ENCODE data around the gene MAP3K7CL.

Gene MAP3K7CL

GRCh38 chr21:29205009-29205408 lies 74.6 kb downstream of the MAP3K7CL start:
- no peak for DNase-seq

- no peak for DNase-seq
Measured at GRCh38 chr21:29205988-29206387, 75.5 kb downstream of the MAP3K7CL start.

- no peak for DNase-seq
Measured at GRCh38 chr21:29206445-29206844, 76.0 kb downstream of the MAP3K7CL start.

- no peak for DNase-seq
Measured at GRCh38 chr21:29207201-29207600, 76.8 kb downstream of the MAP3K7CL start.

- DNase-seq, result no peak
Measured at GRCh38 chr21:29208044-29208681, 77.7 kb downstream of the MAP3K7CL start.

DNA sequence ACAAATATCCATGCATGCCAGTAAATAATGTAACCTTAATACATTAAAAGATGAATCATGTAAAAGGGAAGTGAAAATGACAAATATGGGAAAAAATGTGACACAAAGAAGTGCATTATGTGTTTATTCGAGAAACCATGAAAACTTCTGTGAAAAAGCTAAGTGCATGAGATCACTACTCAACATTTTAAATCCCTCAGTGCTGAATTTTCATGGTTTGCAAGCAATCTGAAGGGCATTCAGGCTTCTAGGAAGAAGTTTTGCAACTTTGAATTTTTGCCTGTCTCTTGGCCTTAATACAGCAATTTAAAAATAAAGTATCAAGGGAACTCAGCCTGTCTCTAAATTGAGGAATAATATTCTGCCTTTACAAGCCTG lies 78.2 kb downstream of the MAP3K7CL start:
- DNase-seq, result no peak

- no peak for DNase-seq
Measured at GRCh38 chr21:29209696-29210095, 79.3 kb downstream of the MAP3K7CL start.

GRCh38 chr21:29211205-29211604 lies 80.8 kb downstream of the MAP3K7CL start:
- no peak for DNase-seq

DNA sequence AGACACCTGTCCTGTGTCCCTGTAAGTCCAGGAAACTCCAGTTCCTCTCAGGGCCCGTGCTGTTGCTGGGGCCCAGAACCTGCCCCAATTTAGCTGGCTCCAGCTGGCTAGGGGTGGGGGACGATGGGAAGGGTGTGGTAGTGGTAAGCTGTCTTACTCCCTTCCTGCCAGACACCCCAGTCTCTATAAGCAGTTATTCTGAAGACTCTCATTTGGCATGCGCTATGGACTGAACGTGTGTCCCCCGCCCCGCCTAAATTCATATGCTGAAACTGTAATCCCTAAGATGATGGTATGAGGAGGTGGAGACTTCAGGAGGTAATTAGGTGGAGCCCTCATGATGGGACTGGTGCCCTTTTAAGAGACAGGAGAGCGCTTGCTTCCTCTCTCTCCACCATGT lies 82.0 kb downstream of the MAP3K7CL start:
- DNase-seq, result no peak

- DNase-seq, result no peak
Measured at GRCh38 chr21:29213513-29214385, 83.3 kb downstream of the MAP3K7CL start.

DNA sequence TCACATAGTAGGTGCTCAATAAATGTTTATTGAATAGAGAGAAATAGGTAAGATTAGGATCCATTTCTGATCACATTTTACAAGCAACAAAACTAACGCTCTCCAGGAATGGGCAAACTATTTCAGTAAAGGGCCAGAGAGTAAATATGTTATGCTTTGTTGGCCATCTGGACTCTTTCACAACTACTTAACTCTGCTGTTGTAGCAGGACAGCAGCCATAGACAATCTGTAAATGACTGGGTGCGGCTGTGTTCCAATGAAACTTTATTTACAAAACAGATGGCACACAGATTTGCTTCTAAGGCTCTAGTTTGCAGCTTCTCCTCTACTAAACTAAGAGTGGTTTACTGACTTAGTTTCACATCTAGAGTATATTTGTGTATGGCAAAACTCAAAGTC lies 85.3 kb downstream of the MAP3K7CL start:
- DNase-seq, result no peak

DNA sequence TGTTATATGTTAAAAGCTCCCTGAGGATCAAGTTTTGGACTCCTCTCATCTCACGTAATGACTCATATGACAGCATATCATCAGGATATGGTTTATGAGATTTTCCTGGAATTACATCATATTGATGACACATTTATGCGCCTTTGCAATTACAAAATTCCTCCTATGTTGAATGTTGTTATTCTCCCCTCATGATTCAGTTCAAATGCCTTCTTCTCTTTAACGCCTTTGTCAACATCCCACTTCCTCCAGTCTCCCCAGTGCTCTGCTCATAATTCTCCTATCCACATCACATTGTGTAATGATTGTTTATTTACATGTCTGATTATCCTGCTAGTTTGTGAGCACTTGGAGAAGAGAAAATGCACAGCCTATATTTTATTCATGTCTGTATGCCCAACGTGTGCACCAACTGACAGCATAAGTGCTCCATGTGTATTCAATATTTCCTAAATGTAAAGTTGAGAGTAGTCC lies 87.4 kb downstream of the MAP3K7CL start:
- DNase-seq, result no peak

GRCh38 chr21:29218749-29219148 lies 88.3 kb downstream of the MAP3K7CL start:
- DNase-seq, result no peak

DNA sequence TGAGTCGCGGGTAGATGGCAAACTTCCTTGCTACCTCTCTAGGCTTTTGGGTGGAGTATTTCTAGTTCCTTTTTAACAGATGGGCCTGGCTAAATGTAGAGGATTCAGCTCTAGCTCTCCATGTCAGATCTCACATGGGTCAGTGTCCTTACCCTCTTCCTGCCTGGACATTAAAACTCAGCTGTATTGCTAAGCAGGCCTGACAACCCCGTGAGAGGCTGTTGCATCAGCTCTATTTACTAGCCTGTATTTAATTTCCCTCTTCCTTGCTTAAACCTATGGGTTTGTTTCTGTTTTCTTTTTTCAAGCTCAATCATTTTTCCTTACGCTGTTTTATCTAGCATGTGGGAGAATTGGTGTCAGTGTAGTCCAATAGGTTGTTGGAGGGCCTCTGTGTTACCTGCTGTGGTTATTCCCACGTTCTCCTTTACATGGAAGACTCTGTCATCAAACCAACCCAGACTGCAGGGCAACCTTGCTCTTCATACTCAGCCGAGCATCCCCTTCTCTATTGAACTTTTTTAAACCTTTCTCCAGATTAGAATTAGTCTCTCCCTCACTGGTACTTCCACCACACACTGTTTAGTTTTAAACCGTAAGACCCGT lies 88.8 kb downstream of the MAP3K7CL start:
- DNase-seq, result no peak

DNA sequence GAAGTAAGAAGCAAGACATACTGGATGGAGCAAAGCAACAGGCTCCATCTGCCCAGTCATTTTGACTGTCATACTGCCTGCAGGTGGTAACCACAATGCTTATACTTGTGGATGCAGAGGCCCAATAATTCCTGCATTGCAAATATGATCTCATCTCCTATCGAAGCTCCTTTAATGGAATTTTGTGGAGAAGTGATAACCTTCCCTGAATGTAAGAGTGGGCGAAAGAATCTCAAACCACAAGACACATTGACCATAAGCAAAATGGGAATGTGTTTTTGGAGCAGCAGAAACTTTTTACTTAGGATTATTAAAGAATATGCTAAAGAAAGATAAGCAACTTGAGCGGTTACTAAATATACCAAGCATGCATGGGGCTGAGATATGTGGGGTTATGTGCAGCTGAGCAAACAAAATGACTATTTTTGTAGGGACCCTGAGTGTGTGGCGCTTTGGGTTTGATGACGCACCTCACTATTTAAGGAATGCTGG lies 90.9 kb downstream of the MAP3K7CL start:
- no peak for DNase-seq

DNA sequence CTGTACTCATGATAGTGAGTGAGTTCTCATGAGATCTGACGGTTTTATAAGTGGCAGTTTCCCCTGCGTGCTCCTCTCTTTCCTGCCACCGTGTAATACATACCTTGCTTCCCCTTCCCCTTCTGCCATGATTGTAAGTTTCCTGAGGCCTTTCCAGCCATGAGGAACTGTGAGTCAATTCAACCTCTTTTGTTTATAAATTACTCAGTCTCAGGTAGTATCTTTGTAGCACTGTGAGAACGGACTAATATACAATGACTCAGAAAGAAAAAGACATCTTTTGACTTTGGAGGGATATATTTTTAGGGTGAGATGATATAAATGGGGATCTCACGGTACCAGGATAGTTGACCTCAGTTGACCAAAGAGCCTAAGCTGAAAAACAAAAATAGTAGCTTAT lies 93.6 kb downstream of the MAP3K7CL start:
- DNase-seq, result no peak

All from activated CD8-positive, alpha-beta memory T cell treated with anti-CD3 and anti-CD28 coated beads, Interleukin-2, amount 50 U/mL, for 48 hours (primary cell).